ENCODE data around the gene NEMP1.
"Not testable (repeated sequence)": the region's sequence is repeated elsewhere in the genome, so short reads cannot be mapped to it uniquely, and the experiment has no call there.

NEMP1 gene

DNA sequence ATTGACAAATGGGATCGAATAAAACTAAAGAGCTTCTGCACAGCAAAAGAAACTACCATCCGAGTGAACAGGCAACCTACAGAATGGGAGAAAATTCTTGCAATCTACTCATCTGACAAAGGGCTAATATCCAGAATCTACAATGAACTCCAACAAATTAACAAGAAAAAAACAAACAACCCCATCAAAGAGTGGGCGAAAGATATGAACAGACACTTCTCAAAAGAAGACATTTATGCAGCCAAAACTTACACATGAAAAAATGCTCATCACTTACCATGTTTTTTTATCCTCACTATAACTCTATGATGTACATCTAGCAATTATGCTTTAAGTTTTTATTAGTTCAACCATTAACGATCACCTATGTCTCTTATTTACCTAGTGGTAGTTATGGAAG is 24.7 kb downstream of the NEMP1 start:
- DNase-seq (ENCODE audit: low read depth), result not testable (repeated sequence)

DNA sequence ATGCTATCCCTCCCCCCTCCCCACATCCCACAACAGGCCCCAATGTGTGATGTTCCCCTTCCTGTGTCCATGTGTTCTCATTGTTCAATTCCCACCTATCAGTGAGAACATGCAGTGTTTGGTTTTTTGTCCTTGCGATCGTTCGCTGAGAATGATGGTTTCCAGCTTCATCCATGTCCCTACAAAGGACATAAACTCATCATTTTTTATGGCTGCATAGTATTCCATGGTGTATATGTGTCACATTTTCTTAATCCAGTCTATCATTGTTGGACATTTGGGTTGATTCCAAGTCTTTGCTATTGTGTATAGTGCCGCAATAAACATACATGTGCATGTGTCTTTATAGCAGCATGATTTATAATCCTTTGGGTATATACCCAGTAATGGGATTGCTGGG is 25.4 kb downstream of the NEMP1 start:
- not testable (repeated sequence) for DNase-seq (ENCODE audit: low read depth)

DNA sequence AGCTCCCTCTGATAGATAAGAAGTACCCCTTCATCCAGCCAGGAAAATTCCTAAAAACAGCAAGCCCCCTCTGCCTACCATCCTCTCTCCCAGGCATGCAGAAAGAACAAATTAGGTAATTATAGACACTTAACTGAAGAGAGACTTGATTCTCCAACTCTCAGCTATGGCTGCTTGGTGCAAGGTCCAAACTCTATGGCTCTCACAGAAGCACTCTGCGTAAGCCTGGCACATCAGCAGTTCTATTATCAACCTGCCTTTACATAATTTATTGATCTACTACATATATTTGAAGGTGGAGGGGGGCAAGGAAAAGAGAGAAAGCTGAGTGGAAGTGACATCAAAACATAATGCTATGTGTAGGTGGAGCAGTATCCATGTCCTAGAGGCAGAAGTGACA is 27.6 kb downstream of the NEMP1 start:
- DNase-seq (ENCODE audit: low read depth), result no peak

DNA sequence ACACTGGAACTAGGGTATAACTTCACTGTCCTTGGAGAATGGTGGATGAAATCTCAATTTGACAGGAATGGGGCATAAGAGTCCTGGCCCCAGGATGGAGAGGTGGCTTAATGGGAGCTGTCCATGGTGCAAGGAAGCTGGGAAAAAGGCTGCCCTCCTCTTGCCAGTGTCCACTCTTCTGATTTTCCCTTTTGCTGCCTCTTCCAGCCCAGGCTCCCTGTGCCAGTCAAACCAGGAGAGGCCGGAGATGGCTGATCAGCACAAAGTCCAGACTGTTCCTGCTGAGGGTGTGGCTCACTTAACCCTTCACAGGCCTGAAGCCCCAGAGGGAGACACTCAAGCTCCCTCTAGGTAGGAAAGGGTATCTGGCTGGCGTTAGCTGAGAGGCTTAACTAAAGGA is 28.7 kb downstream of the NEMP1 start, which contains the start of gene MYO1A:
Gene MYO1A, minus strand, starts transcription at position 240 of the 400 bp plus-strand sequence. CDS start 1,806 bp downstream, outside the sequence.
- no peak for DNase-seq (ENCODE audit: low read depth)

DNA sequence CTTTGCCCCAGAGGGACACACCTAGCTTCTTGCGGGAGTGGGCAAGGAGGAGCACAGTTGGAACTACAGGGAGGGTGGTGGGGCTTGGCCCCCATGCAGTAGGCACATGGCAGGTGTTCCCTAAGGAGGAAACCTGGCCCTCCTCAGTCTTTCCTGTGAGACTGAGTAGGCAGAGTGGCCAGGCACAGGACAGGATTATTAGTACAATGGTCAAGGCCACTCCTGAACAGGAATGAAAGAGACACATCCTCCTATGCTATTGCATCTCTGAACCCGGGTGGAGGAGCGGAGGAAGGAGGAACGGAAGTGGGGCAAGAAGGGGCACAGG is 29.5 kb downstream of the NEMP1 start:
- no peak for DNase-seq (ENCODE audit: low read depth)

DNA sequence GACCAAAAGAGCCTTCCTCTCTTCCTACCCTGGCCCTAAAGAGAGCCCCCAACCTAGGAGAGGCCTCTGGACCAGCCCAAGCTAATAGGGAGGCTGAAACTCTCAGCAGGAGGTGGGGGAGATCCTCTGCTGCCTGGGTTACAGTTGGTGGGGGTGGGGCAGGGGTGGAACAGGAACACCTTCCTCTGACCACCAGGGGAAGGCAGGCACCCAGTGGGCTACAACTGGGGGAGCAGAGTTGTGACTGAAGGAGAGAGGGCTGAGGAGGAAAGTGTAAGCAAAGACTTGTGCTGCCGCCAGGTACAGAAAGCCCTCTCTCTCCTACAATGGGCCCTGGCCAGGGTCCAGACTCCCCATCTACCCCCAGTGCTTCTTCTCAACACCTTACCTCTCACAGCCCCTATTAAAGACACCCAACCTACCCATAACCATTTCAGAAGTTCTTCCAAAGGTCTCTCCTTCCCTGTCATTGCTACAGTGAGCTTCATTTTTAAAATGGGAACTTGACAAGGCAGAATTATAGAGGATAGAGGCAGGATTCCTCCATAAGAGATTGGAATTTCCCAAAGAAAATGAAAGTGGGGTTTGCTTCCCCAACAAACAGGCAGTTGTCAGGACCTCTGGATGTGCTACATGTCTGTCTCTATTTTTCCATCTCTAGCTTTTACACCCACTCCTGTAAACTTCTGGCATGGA is 30.0 kb downstream of the NEMP1 start:
- no peak for DNase-seq (ENCODE audit: low read depth)

DNA sequence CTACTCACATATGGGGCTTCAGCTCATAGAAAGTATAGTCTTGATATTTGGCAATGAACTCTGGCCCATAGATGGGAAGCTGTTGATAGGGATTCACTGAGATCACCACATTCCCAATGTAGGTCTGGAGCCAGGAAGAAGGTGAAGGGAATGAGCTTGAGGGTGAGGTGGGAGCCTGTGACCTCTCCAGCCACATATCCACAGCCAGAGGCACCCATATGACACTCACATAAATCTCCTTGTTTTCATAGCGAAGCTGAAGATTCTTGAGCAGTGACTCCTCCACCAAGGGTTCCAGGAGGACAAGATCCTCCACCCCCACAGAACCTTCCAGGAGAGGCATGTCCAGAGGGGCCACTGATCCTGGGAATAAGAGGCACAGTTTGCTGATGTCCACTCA is 30.6 kb downstream of the NEMP1 start:
- DNase-seq (ENCODE audit: low read depth), result no peak

DNA sequence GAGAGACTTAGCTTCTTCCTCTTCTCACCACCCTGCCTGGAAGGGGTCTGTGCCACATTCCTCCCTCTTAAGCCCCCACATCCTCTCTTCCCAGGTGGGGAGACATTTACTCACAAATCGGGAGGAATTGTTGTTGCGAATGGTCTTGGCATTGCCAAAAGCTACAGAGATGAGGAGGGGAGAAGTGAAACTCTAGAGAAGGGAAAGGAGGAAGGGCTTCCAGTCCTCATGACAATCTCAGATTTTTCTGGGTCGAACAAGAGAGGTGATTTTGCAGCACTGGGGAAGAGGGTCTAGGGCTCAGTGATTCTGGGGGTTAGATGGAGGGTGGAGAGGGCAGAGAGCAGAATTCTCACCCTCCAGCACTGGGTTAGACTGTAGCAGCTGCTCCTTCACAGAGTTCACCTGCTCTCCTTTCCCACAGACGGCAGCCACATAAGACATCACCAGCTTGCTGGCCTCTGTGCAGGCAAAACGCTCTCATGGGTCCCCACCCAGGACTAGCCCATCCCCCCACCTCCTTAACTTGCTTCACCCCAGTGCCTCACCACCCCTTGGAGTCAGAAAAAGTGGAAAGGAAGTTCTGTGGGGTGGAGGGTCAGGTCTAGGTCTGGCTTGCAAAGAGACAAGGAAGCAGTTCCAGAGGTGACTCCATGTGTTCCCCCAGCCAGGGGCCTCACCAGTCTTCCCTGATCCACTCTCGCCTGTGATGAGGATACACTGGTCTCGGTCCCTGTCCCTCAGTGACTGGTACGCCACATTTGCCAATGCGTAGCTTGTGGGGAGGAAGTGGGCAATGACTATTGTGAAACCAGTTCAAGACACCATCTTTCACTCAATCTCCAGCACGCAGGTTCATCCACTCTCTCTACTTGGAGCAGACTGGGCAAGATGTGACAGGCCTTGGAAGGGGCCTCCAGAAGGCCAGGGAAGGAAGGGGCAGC is 31.4 kb downstream of the NEMP1 start:
- DNase-seq (ENCODE audit: low read depth), result no peak

DNA sequence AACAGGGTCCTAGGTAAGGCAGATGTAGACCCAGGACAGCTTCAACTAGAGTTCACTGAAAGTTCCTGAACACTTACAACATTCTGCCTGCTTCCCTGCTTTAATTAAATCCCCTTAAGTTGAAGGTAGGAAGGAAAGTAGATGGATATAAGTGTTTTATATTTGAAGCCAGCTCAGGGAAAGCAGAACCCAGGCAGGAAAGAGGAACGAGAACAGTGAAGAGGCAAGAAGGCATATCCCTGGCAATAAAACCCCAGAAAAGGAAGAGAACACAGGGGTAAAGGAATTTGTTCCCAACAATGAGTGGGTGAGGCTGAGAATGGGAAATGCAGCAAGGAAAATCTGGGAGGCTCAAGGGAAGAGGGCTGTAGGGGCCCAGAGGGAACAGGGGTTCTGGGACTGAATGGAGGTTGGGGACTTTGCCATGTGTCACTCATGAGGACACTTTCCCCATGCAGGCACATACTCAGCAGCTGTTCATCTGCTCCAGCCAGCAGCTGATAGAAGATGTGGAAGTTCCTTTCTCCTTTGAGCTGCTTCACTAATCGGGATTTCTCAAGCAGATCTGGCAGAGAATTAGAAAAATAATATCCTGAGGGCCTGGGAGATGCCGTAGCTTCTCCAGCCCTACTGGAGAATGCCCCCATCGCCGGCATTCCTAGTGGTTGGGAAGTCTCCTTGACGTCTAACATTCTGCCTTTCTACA is 32.4 kb downstream of the NEMP1 start:
- no peak for DNase-seq (ENCODE audit: low read depth)

DNA sequence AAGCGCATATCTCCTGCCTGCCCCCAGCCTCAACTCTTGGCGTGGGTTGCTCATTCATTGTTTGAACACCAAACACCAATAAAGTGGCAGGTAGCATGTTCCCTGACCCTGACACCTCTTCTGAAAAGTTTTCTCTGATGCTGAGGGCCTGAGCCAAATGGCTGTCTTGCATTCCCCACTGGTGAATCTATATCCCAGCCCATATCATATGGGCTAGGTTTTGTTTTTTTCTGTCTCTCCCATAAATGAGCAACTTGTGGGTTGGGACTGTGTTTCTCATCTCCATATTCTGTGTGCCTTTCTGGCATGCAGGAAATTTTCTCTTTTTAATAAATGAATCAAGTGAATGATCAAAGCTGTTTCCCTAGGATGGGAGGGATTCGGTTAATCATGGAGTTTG is 33.7 kb downstream of the NEMP1 start:
- DNase-seq (ENCODE audit: low read depth), result no peak

DNA sequence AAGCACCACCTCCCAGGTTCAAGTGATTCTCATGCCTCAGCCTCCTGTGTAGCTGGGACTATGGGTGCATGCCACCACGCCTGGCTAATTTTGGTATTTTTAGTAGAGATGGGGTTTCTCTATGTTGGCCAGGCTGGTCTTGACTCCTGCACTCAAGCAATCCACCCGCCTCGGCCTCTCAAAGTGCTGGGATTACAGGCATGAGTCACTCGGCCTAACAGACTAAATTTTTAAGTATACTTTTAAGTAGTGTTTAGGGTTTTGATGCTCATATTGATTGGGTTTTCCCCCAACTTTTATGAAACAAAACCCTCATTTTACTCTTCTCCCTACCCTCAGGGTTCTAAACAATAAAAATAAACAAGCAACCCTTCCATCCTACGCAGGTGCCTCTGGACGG is 34.1 kb downstream of the NEMP1 start:
- no peak for DNase-seq (ENCODE audit: low read depth)

DNA sequence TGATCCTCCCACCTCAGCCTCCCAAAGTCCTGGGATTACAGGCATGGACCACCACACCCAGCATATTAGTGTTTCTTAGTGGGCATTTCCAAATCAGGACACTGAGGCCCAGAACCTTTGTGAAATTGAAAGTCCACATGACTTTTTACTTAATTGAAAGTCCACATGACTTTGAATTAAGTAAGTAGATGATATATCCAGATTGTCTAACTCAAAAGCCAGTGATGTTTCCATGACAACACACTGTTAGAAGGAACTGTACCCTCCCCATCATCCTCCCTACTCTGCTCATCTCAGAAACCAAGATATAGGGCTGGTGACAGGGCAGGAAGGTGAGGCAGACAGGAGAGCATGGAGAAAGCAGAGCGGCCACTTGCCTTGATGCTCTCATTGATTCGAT is 35.9 kb downstream of the NEMP1 start:
- no peak for DNase-seq (ENCODE audit: low read depth)

DNA sequence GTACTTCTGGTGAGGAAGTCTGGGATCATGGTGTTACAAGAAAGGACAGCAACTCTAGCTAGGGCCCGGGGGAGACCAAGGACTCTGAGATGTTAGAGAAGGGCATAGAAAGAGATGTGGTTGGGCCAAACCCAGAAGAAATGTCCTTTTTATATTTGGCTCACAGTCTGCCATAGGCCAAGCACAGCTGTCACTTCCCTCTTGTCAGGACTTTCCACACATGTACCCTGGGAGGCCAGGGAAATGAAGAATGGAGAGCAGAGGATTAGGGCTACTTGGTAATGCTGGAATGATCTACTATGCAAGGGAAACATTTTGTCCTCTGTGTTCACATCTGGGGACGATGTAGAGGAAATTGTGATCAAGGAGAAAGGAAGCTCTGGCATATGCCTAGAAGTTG is 37.8 kb downstream of the NEMP1 start:
- DNase-seq (ENCODE audit: low read depth), result no peak

DNA sequence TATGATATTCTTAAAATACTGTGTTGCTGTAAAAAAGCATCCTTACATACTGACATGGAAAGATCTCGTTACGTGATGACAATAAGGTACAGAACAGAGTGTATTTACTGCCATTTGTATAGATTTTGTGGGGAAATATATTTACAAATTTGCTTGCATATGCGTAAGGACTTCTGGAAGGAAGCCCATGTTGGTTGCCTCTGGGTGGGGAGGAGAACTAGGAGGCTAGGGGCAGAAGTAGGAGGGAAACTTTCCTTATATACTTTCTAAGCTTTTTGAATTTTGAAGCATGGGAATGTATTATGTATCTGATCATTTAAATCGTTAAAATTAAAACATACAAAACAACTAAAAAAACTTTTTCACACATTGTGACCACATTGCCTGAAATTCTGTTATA is 38.4 kb downstream of the NEMP1 start:
- no peak for DNase-seq (ENCODE audit: low read depth)

DNA sequence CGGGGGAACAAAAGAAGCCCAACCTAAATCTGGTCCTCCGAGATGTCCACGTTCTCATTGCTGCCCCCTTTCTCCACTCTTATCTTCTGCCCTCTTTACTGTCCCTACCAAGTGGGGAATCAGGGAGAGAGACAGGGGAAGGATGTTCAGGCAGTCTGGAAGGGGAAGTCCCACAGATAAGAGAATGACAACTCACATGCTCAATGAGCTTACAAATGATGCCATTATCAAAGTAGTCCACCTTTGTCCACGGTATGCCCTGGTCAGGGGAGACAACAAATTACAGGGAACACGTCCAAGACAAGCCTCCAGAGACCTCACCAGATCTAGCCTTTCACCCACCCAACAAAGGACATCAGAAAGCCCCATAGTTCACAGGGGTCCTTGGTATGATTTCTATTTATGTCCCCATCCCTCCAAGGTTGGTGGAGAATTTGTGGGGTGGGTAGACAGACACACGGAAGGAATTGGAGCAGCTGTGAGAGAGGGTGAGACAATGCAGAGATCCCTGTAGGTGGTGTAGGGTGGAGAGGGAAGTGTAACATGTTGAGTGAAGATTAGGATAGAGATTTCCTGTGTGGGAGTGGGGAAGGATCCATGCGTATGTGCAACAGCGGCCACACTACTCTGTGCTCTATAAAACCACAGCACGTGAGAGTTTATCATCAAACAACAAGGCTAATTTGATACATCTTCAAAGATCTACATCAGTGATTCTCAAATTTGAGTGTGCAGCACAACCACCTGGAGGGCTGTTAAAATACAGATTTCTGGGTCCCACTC is 39.4 kb downstream of the NEMP1 start:
- no peak for DNase-seq (ENCODE audit: low read depth)

DNA sequence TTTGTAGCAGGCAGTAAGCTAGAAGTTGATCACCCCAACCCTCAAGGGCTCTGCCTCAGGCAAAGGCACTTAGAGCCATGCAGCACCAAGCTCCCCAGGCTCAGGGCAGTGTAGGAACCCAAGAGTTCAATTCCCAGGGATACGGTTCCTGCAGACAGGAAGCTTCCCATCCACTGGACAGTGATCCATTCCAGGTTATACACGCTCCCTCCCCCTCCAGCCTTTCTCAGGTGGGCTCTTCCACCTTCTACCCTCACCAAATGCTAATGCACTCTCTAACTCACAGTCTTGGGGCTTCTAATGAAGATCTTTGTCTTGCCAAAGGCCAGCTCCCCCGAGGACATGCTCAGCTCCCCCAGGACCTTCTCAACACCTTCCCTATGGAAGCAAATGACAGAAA is 41.3 kb downstream of the NEMP1 start:
- no peak for DNase-seq (ENCODE audit: low read depth)

DNA sequence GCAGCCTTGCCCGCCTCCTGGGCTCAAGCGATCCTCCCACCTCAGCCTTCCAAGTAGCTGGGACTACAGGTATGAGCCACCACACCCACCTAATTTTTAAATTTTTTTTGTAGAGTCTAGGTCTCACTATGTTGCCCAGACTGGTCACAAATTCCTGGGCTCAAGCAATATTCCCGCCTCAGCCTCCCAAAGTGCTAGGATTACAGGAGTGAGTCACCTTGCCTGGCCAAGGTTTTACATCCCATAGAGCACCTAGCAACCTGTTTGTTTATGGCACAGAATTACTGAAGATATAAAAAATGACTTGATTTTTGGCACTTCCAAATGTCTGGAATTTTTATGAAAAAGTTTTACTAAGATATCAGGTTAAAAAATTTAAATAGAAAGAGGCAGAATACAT is 45.2 kb downstream of the NEMP1 start:
- DNase-seq (ENCODE audit: low read depth), result no peak

DNA sequence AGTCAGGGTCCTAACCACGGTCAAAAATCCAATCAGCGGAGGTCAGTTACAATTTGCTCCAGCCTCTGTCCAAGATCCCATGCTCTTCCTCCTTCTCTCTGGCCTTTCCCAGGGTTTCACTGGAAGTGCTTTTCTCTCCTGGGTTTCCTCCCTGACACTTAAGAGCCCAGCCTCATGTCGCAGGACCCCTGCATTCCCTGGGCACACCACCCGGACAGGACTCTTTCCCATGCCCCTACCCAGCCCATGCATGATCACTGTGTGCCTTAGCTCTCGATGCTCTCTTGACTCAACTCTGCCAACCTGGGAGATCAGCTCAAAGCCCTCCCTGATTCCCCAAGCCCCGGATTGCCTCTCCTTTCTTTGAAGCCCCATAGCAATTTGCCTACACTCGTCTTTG is 46.8 kb downstream of the NEMP1 start:
- DNase-seq (ENCODE audit: low read depth), result no peak

DNA sequence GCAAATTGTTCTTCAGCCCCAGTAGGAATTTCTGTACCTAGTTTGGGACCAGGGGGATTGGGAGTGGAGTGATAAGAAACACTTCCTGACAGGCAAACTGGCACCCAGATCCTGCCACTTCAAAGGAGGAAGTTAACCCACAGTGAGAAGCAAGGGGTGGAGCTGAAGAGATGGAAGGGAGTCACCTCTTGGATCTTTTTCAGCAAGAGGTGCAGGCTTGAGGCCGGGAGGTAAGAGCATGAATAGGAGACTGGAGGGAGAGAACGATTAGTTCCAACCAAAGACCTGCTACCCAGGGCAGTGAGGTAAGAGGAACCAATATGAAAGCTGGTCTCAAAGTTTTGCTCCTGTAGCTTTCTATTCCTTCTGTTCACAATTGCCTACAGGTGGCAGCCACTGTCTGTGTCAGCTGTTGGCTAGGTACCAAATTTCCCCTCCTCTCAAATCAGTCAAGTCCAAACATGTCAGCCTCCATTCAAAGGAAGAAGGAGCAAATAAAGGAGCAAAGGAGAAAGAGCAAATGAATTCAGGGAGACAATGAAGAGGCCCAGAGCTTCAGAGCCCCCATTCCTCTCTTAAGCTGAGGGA is 47.4 kb downstream of the NEMP1 start:
- no peak for DNase-seq (ENCODE audit: low read depth)

DNA sequence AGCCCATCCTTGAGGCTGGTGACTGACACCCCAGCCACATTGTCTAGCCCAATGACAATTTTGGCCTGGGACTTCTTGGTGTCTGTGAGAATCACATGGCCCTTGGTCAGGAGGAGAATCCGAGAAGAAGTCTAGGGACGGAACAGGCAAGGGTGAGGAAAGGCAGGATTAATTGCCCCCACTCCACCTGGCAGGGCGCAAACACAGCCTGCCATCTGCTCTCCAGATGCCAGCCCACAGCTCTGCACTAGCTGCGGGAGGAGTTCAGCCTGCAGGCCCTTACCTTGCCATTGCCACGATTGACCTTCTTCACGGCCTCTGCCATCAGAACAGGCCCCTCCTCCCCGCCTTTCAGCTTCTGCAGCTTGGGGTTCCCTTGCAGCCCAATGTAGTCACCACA is 49.1 kb downstream of the NEMP1 start:
- DNase-seq (ENCODE audit: low read depth), result no peak

DNA sequence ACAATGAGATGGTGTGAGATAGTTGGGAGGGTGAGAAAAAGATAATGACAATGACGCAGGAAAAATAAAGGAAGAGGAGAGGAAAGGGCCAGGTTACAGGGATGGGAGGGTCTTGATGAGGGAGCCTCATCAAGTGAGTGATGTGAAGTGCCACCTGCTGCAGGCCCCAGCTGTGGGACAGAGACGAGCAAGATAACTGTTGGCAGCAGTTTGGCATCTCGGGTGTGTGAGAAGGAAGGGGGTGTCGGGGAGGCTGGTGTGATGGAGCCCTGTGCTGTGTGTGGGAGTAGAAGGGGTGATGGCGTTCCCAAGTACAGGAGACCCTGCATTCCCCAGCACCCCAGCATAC is 50.8 kb downstream of the NEMP1 start:
- no peak for DNase-seq (ENCODE audit: low read depth)
